Bronchial epithelial cell (primary cell): ENCODE results near the gene NLE1. TPM values are rescaled to one million over a fixed set of nuclear protein-coding genes. Genes with fewer than 3 reads are reported as not detected.
"Not testable (repeated sequence)": the region's sequence is repeated elsewhere in the genome, so short reads cannot be mapped to it uniquely, and the experiment has no call there.

Experiments
- DNase-seq: peaks from one replicate; pipeline ENCODE4 v3.0.0-alpha.2; 2010; ENCODE audit warnings: low read depth
- FAIRE-seq: peaks from 2 replicates; lab custom pipeline; 2011; peaks lifted over from hg19 to GRCh38; lab: Jason Lieb, UNC
- H3K27me3 ChIP-seq: 2 replicates; pipeline ENCODE4 v1.5.1; 2011; ENCODE audit warnings: low read length; ENCODE audit not compliant: control insufficient read depth, insufficient read depth
- H3K36me3 ChIP-seq: 2 replicates; pipeline ENCODE4 v1.5.1; 2011; ENCODE audit warnings: low read length; ENCODE audit not compliant: control insufficient read depth, insufficient read depth
- H3K4me3 ChIP-seq: 2 replicates; pipeline ENCODE4 v1.5.1; 2011; ENCODE audit warnings: mild to moderate bottlenecking, low read depth, low read length, control low read depth
- total RNA-seq: library from RNA; depleted of rRNA; stranded (reverse); fragments of >200 nt; gene quantifications from 2 replicates; pipeline ENCODE4 v1.2.1, GENCODE V29; 2014
- TF ChIP-seq, protein P1 (sequence below): IDR thresholded peaks from 2 replicates; pipeline ENCODE4 v1.5.1; 2011; ENCODE audit warnings: mild to moderate bottlenecking, moderate library complexity, low read length, control low read depth, inconsistent platforms; ENCODE audit not compliant: insufficient read depth, severe bottlenecking

NLE1 gene
- total RNA-seq, 1 donor from 2014 or later = 32.4 TPM

DNA sequence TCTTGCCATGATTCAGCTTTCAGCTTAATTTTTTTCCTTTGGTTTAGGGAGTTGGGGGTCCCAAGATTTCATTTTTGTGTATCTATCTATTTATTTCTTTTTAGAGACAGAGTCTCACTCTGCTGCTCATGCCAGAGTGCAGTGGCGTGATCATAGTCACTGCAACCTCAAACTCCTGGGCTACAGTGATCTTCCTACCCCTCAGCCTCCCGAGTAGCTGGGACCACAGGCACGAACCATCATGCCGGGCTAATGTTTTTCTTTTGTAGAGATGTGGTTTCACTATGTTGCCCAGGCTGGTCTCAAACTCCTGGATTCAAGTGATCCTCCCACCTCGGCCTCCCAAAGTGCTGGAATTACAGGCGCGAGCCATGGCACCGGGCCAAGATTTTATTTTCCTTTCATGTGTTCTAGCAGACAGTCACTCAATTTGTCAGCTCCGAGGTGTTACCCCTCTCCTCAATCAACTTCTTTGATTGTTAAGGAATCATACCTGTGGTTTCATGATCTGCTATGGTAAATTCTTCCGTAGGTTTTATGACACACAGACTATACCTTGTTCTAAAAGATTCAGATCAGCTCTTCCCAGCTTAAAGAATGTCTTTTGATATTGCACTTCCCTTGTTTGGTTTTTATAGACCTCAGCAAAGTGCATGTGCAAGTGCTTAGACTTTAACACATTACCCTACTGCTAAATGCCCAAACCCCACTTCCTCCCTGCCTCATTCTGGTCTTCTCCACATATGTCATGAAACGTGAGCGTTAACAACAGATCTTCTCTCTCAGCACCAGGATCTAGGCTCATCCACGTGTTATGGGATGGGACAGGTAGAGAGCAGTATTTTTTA is 18.5 kb upstream of the NLE1 start:
- FAIRE-seq (no peak), DNase-seq (no peak)
- no peaks in the 10 kb centered on the region for H3K36me3 ChIP-seq
- no peaks in the 10 kb centered on the region for H3K27me3 ChIP-seq
- TF ChIP-seq, protein P1, sequence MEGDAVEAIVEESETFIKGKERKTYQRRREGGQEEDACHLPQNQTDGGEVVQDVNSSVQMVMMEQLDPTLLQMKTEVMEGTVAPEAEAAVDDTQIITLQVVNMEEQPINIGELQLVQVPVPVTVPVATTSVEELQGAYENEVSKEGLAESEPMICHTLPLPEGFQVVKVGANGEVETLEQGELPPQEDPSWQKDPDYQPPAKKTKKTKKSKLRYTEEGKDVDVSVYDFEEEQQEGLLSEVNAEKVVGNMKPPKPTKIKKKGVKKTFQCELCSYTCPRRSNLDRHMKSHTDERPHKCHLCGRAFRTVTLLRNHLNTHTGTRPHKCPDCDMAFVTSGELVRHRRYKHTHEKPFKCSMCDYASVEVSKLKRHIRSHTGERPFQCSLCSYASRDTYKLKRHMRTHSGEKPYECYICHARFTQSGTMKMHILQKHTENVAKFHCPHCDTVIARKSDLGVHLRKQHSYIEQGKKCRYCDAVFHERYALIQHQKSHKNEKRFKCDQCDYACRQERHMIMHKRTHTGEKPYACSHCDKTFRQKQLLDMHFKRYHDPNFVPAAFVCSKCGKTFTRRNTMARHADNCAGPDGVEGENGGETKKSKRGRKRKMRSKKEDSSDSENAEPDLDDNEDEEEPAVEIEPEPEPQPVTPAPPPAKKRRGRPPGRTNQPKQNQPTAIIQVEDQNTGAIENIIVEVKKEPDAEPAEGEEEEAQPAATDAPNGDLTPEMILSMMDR = no peak
- H3K4me3 ChIP-seq = no peak overlapping the region

DNA sequence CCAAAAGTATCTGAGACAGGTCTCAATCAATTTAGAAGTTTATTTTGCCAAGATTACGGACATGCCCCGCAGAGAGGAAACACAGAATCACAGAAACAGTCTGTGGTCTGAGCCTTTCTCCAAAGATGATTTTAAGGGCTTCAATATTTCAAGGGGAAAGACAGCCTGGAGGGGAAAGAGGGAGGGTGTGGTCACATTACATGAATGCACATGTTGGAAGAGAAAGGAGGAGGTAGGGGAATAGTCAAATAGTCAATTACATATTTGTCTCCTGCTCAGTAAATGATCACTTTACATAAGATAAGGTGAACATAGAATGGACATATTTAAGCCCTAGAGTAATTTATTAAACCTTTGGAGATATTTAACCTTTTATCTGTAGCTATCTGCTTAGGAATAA is 17.8 kb upstream of the NLE1 start:
- H3K4me3 ChIP-seq = no peak overlapping the region
- peak; percentile 59 for DNase-seq
- no peak for FAIRE-seq
- H3K27me3 ChIP-seq = no peaks in the 10 kb centered on the region
- H3K36me3 ChIP-seq = no peaks in the 10 kb centered on the region
- TF ChIP-seq, protein P1 = no peak

DNA sequence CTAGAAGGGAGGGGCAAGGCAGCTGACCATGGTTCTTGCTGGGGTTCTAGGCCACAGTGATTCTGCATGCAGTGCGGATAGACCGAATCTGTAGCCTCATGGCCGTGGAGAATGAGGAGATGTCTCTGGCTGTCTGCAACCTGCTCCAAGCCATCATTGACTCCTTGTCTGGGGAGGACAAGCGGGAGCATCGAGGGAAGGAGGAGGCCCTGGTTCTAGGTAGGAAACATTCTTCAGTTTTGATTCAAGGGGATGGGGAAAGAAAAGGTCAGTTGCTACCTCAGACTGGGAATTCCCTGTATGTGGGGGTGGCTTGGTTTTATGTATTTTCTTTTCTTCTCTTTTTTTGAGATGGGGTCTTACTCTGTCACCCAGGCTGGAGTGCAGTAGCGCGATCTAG is 13.1 kb upstream of the NLE1 start:
- DNase-seq (no peak), FAIRE-seq (no peak)
- no peak overlapping the region for H3K4me3 ChIP-seq
- no peaks in the 10 kb centered on the region for H3K27me3 ChIP-seq
- TF ChIP-seq, protein P1 = no peak
- H3K36me3 ChIP-seq = no peaks in the 10 kb centered on the region

DNA sequence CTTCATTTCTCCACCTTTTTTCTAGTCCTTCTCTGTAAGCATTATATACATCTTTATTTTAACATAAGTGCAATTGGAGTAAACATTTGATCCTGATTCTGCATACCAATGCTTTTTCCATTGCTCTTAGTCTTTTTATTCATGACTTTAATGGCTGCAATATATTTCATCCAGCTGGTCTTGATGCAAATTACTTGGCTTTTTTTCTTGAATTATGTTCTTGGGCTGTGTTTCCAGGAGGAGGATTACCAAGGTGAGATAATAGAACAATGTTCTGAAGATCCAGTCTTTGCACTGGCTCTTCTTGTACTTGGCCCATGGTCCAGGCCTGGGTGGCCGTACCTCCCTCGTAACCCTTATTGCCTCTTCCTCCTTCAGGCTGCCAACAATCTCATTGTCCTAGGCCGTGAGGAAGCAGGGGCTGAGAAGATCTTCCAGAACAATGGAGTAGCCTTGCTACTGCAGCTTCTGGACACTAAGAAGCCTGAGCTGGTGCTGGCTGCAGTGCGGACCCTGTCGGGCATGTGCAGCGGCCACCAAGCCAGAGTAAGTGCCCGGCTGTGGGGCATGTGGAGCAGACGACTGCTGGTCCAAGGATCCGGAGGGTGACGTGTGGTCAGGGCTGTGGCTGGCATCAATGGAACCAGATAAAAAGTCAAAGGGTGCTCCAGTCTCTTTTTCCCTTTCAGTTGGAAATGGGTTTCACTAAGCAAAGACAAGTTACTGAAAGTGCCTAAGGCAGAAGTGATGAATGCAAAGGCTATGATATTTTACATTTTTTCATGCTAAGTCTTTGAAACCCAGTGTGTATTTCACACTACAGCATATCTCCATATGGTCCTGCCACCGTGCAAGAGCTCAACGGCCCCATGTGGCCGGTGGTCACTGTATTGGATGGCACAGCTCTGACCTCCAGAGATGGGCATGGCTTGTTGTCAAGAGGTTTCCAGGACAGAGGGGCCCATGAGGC is 12.4 kb upstream of the NLE1 start:
- FAIRE-seq (no peak), DNase-seq (no peak)
- TF ChIP-seq, protein P1 = no peak
- Histone ChIP-seq H3K36me3 (no peaks in the 10 kb centered on the region), H3K4me3 (no peak overlapping the region), H3K27me3 (no peaks in the 10 kb centered on the region)

DNA sequence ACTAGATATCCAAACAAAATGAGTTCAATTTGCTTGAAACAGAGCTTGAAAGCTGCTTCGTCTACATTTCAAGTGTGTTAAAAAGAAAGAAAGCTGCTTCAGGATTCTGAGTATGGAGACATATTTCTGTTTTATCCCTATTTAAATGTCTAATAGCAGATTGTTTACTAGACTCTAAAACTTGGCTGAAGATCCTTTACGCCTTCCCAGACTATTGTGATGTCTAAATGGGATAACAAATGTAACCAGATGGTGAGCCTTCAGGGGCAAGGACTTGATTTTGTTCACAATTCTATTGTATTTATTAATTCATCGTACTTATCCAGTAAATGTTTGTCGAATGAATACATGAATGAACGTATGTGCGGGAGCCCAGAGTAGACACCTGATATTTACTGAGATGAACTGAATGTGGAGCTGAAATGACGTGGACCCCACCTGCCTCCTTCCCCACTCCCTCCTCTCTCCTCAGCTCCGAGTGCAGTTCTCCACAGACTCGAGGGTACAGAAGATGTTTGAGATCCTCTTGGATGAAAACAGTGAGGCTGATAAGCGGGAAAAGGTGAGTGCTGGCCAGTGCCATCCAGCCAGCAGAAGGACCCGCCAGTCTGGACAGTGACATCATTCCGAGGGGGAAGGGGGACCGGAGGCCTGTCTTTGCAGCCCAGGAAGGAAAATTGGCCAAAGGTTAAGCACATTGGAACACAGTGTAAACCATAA is 10.5 kb upstream of the NLE1 start:
- Histone ChIP-seq H3K27me3 (no peaks in the 10 kb centered on the region), H3K36me3 (no peaks in the 10 kb centered on the region), H3K4me3 (no peak overlapping the region)
- FAIRE-seq (no peak), DNase-seq (no peak)
- TF ChIP-seq, protein P1 = no peak

DNA sequence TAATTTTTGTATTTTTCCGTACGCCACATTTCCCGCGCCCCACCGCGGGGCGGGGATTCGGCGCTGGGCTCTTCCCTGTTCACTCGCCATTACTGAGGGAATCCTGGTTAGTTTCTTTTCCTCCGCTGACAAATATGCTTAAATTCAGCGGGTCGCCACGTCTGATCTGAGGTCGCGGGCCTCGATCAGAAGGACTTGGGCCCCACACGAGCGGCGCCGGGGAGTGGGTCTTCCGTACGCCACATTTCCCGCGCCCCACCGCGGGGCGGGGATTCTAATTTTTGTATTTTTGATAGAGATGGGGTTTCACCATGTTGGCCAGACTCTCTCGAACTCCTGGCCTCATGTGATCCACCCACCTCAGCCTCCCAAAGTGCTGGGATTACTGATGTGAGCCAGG is 9.0 kb upstream of the NLE1 start:
- not testable (repeated sequence) for H3K4me3 ChIP-seq, FAIRE-seq, H3K36me3 ChIP-seq, H3K27me3 ChIP-seq, DNase-seq
